T-cell (primary cell): ENCODE measurements around the gene DENND1A. TPM values are rescaled to one million over a fixed set of nuclear protein-coding genes. Genes with fewer than 3 reads are reported as not detected.
A peak's percentile ranks its signal among the peaks of the same experiment; 100 is the strongest.

Source experiments
- ATAC-seq, 4 experiments: fragments of 200-7000 bp in 3 of 4; fragments of 150-1000 bp in 1 of 4; cut with Tn5 transposase; replicated peaks in 1 of 4; 1 replicate in 3 of 4; 2 replicates in 1 of 4; pipeline ENCODE4 v1.10.0; 2021; ENCODE audit warnings: moderate library complexity in 3 of 4, mild to moderate bottlenecking in 2 of 4, moderate number of reproducible peaks in 1 of 4
- CTCF ChIA-PET, 2 donors: fragments of 300-600 bp; sonication (Branson Sonifier 250); formaldehyde crosslinking; loops; one replicate each; lab custom pipeline; 2022; ENCODE audit warnings: antibody characterized with exemption in 2 of 2; lab: Charles Lee
- POLR2A ChIA-PET, 2 donors: fragments of 300-600 bp; sonication (Branson Sonifier 250); formaldehyde crosslinking; loops; one replicate each; lab custom pipeline; 2022; ENCODE audit warnings: antibody characterized with exemption in 2 of 2; lab: Charles Lee
- DNase-seq, 35 experiments: peaks; one replicate each; pipeline versions ENCODE4 v3.0.0 to v3.0.0-alpha.2; 2013 to 2023
- H3K27ac ChIP-seq: one replicate; pipeline ENCODE4 v1.5.1; 2013; ENCODE audit warnings: low read length
- H3K27me3 ChIP-seq, 2 experiments: replicated peaks in 1 of 2; 1 replicate in 1 of 2; 2 replicates in 1 of 2; pipeline versions ENCODE4 v1.6.1 to v1.7.0; 2013; ENCODE audit warnings: low read length in 1 of 2, mixed read lengths in 1 of 2; ENCODE audit not compliant: control insufficient read depth in 2 of 2, insufficient read depth in 2 of 2; ENCODE audit errors: extremely low read depth in 1 of 2
- H3K36me3 ChIP-seq, 2 donors: 1 replicate in 1 of 2; 2 replicates in 1 of 2; pipeline versions ENCODE4 v1.6.1 to v1.7.0; 2013; ENCODE audit warnings: low read length in 1 of 2; ENCODE audit not compliant: control insufficient read depth in 2 of 2, insufficient read depth in 1 of 2; ENCODE audit errors: extremely low read depth in 1 of 2
- H3K4me1 ChIP-seq, 2 experiments: 1 replicate in 1 of 2; 2 replicates in 1 of 2; pipeline versions ENCODE4 v1.6.1 to v1.7.0; 2013; ENCODE audit warnings: low read length in 2 of 2, mixed read lengths in 1 of 2; ENCODE audit not compliant: insufficient read depth in 2 of 2, control insufficient read depth in 1 of 2; ENCODE audit errors: extremely low read depth in 1 of 2
- H3K4me3 ChIP-seq, 2 donors: 1 replicate in 1 of 2; 2 replicates in 1 of 2; pipeline versions ENCODE4 v1.5.1 to v1.7.0; 2013; ENCODE audit warnings: mild to moderate bottlenecking in 2 of 2, low read length in 1 of 2, moderate library complexity in 1 of 2; ENCODE audit not compliant: control insufficient read depth in 1 of 2; ENCODE audit errors: extremely low read depth in 1 of 2
- H3K9me3 ChIP-seq: 2 replicates; pipeline ENCODE4 v1.7.0; 2013
- H3K27ac Mint-ChIP-seq, 2 donors: one replicate each; pipeline ENCODE4 v1.8.0; 2020 to 2021; ENCODE audit warnings: mild to moderate bottlenecking in 2 of 2, mixed read lengths in 2 of 2
- H3K27me3 Mint-ChIP-seq, 2 donors: one replicate each; pipeline ENCODE4 v1.8.0; 2021 to 2022; ENCODE audit warnings: mixed read lengths in 2 of 2
- H3K36me3 Mint-ChIP-seq: one replicate; pipeline ENCODE4 v1.8.0; 2021; ENCODE audit warnings: mixed read lengths
- H3K4me1 Mint-ChIP-seq, 3 donors: one replicate each; pipeline ENCODE4 v1.8.0; 2020 to 2022; ENCODE audit warnings: mixed read lengths in 3 of 3, mild to moderate bottlenecking in 1 of 3
- H3K4me3 Mint-ChIP-seq, 3 donors: one replicate each; pipeline ENCODE4 v1.8.0; 2020 to 2022; ENCODE audit warnings: mild to moderate bottlenecking in 3 of 3, mixed read lengths in 3 of 3, moderate library complexity in 3 of 3
- H3K9me3 Mint-ChIP-seq, 3 donors: one replicate each; pipeline ENCODE4 v1.8.0; 2020 to 2022; ENCODE audit warnings: mixed read lengths in 3 of 3
- WGBS: methylation state at CpG from one replicate; pipeline ENCODE4 v1.1.5; 2013; ENCODE audit warnings: missing lambda C conversion rate; ENCODE audit not compliant: insufficient coverage; 5-methylcytosine and 5-hydroxymethylcytosine counted together
- total RNA-seq, 35 experiments: library from RNA in 6 of 35; stranded (reverse) in 6 of 35; fragments of 120-200 nt in 1 of 35; gene quantifications; one replicate each; pipeline versions ENCODE4 v1.2.1 to v1.2.4 and lab custom pipeline; 2013 to 2026

The DENND1A gene
- total RNA-seq, 5 donors from 2014 or later (not counting 1 experiment from before 2014, with no cell fraction given): 12.4 to 19.9 (median 14.1) TPM

GRCh38 chr9:123445981-123446610 lies 483.8 kb downstream of the DENND1A start:
- Mint-ChIP-seq H3K27me3 (no peaks in the 10 kb centered on the region), H3K27ac (no peak overlapping the region), H3K4me3 (no peak overlapping the region), H3K9me3 (no peaks in the 10 kb centered on the region), H3K36me3 (peaks cover 47% of the 10 kb centered on the region), H3K4me1 (no peaks in the 10 kb centered on the region)
- no peaks in the 10 kb centered on the region for H3K27me3 ChIP-seq
- ATAC-seq (no peak), DNase-seq (peak in 1 of 35 experiments; percentile 9)
- CTCF ChIA-PET: no interaction called here
- POLR2A ChIA-PET: no interaction called here
- no peak overlapping the region for H3K4me3 ChIP-seq
- WGBS: no CpG with 5 or more reads among the region's 10 CpGs
- no peak overlapping the region for H3K27ac ChIP-seq
- peaks cover 7% of the 10 kb centered on the region in 2 donors for H3K36me3 ChIP-seq
- no peaks in the 10 kb centered on the region for H3K9me3 ChIP-seq
- no peaks in the 10 kb centered on the region for H3K4me1 ChIP-seq

GRCh38 chr9:123445116-123445515 lies 484.8 kb downstream of the DENND1A start:
- peaks cover 47% of the 10 kb centered on the region for H3K36me3 Mint-ChIP-seq
- DNase-seq (no peak), ATAC-seq (no peak)
- no peak overlapping the region for H3K4me3 ChIP-seq
- peaks cover 0 to 8% of the 10 kb centered on the region in 2 donors for H3K36me3 ChIP-seq
- H3K27ac ChIP-seq: no peak overlapping the region
- no peak overlapping the region for H3K27ac Mint-ChIP-seq
- H3K4me3 Mint-ChIP-seq: no peak overlapping the region
- H3K9me3 ChIP-seq: no peaks in the 10 kb centered on the region
- H3K4me1 ChIP-seq: no peaks in the 10 kb centered on the region
- no peaks in the 10 kb centered on the region for H3K27me3 ChIP-seq
- ChIA-PET CTCF (no interaction called here), POLR2A (no interaction called here)
- WGBS: 96% methylated on average over 3 of the region's 7 CpGs
- no peaks in the 10 kb centered on the region for H3K4me1 Mint-ChIP-seq
- H3K27me3 Mint-ChIP-seq: no peaks in the 10 kb centered on the region
- no peaks in the 10 kb centered on the region for H3K9me3 Mint-ChIP-seq

- CTCF ChIA-PET: no interaction called here
- H3K27ac Mint-ChIP-seq: no peak overlapping the region
- no peak overlapping the region for H3K4me3 Mint-ChIP-seq
- no peak overlapping the region for H3K4me3 ChIP-seq
- H3K9me3 ChIP-seq: no peaks in the 10 kb centered on the region
- peaks cover 57% of the 10 kb centered on the region for H3K36me3 Mint-ChIP-seq
- POLR2A ChIA-PET: no interaction called here
- H3K27ac ChIP-seq: no peak overlapping the region
- H3K9me3 Mint-ChIP-seq: no peaks in the 10 kb centered on the region
- no peaks in the 10 kb centered on the region for H3K27me3 Mint-ChIP-seq
- no peaks in the 10 kb centered on the region for H3K27me3 ChIP-seq
- peaks cover 7 to 12% of the 10 kb centered on the region in 2 donors for H3K36me3 ChIP-seq
- DNase-seq (no peak), ATAC-seq (no peak)
- no peaks in the 10 kb centered on the region for H3K4me1 ChIP-seq
- H3K4me1 Mint-ChIP-seq: no peaks in the 10 kb centered on the region
Measured at GRCh38 chr9:123441769-123442168, 488.2 kb downstream of the DENND1A start.

- no peak overlapping the region for H3K27ac ChIP-seq
- H3K36me3 Mint-ChIP-seq: peaks cover 53% of the 10 kb centered on the region
- H3K4me3 Mint-ChIP-seq: no peak overlapping the region
- no peak overlapping the region for H3K27ac Mint-ChIP-seq
- no peak overlapping the region for H3K4me3 ChIP-seq
- H3K4me1 ChIP-seq: no peaks in the 10 kb centered on the region
- no peaks in the 10 kb centered on the region for H3K4me1 Mint-ChIP-seq
- ATAC-seq (no peak), DNase-seq (peak in 1 of 35 experiments; percentile 5)
- no peaks in the 10 kb centered on the region for H3K27me3 ChIP-seq
- ChIA-PET CTCF (no interaction called here), POLR2A (interaction anchor here in 1 of 2 donors (0.7 kb wide), 1 partner anchor 88 kb away, joined by 4 read pairs; no protein-coding TSS in a partner anchor)
- no peaks in the 10 kb centered on the region for H3K27me3 Mint-ChIP-seq
- peaks cover 7 to 12% of the 10 kb centered on the region in 2 donors for H3K36me3 ChIP-seq
- H3K9me3 ChIP-seq: no peaks in the 10 kb centered on the region
- WGBS: 93% methylated on average over 5 of the region's 11 CpGs
- no peaks in the 10 kb centered on the region for H3K9me3 Mint-ChIP-seq
Measured at GRCh38 chr9:123440256-123440655, 489.7 kb downstream of the DENND1A start.

GRCh38 chr9:123438821-123439220 lies 491.1 kb downstream of the DENND1A start:
- H3K27ac Mint-ChIP-seq: no peak overlapping the region
- peaks cover 62% of the 10 kb centered on the region for H3K36me3 Mint-ChIP-seq
- H3K4me3 Mint-ChIP-seq: no peak overlapping the region
- CTCF ChIA-PET: no interaction called here
- no peak overlapping the region for H3K4me3 ChIP-seq
- no peak overlapping the region for H3K27ac ChIP-seq
- DNase-seq: no peak
- no peaks in the 10 kb centered on the region for H3K27me3 ChIP-seq
- no peaks in the 10 kb centered on the region for H3K9me3 Mint-ChIP-seq
- ATAC-seq: no peak
- H3K9me3 ChIP-seq: no peaks in the 10 kb centered on the region
- POLR2A ChIA-PET: no interaction called here
- no CpG with 5 or more reads among the region's 4 CpGs for WGBS
- no peaks in the 10 kb centered on the region for H3K27me3 Mint-ChIP-seq
- no peaks in the 10 kb centered on the region for H3K4me1 Mint-ChIP-seq
- H3K4me1 ChIP-seq: no peaks in the 10 kb centered on the region
- H3K36me3 ChIP-seq: peaks cover 9 to 12% of the 10 kb centered on the region in 2 donors

GRCh38 chr9:123438321-123438720 lies 491.6 kb downstream of the DENND1A start:
- H3K9me3 ChIP-seq: no peaks in the 10 kb centered on the region
- no peaks in the 10 kb centered on the region for H3K4me1 ChIP-seq
- H3K4me1 Mint-ChIP-seq: no peaks in the 10 kb centered on the region
- no peaks in the 10 kb centered on the region for H3K27me3 Mint-ChIP-seq
- POLR2A ChIA-PET: no interaction called here
- CTCF ChIA-PET: no interaction called here
- no peak overlapping the region for H3K4me3 Mint-ChIP-seq
- H3K4me3 ChIP-seq: no peak overlapping the region
- ATAC-seq (no peak), DNase-seq (no peak)
- H3K27me3 ChIP-seq: no peaks in the 10 kb centered on the region
- peaks cover 9 to 13% of the 10 kb centered on the region in 2 donors for H3K36me3 ChIP-seq
- WGBS: 92% methylated on average over 2 of the region's 8 CpGs
- H3K27ac Mint-ChIP-seq: no peak overlapping the region
- no peak overlapping the region for H3K27ac ChIP-seq
- H3K9me3 Mint-ChIP-seq: no peaks in the 10 kb centered on the region
- H3K36me3 Mint-ChIP-seq: peaks cover 67% of the 10 kb centered on the region
